Measurements from ENCODE around the gene LBHD2. TPM values are rescaled to one million over a fixed set of nuclear protein-coding genes. Genes with fewer than 3 reads are reported as not detected.

Gene LBHD2
- total RNA-seq, 1 donor from 2014 or later = not detected

- Mint-ChIP-seq H3K36me3 (ENCODE audit: low read depth, unreplicated experiment) (no peaks in the 10 kb centered on the region), H3K4me1 (ENCODE audit: unreplicated experiment) (no peaks in the 10 kb centered on the region), H3K9me3 (ENCODE audit: unreplicated experiment) (no peaks in the 10 kb centered on the region), H3K27ac (ENCODE audit: unreplicated experiment) (no peak overlapping the region), H3K27me3 (ENCODE audit: unreplicated experiment) (peaks cover 2% of the 10 kb centered on the region), H3K4me3 (ENCODE audit: unreplicated experiment) (no peak overlapping the region)
- TF ChIP-seq CTCF (IDR thresholded peaks at IDR 0.05; ENCODE audit: unreplicated experiment) = peak; percentile 63
- peak; percentile 66 for DNase-seq (ENCODE audit: low spot score)
Observed at GRCh38 chr14:103078420-103078749, 5.6 kb upstream of the LBHD2 start.

GRCh38 chr14:103078860-103079587 lies 5.0 kb upstream of the LBHD2 start:
- Mint-ChIP-seq H3K27ac (ENCODE audit: unreplicated experiment) (no peak overlapping the region), H3K9me3 (ENCODE audit: unreplicated experiment) (no peaks in the 10 kb centered on the region), H3K4me3 (ENCODE audit: unreplicated experiment) (no peak overlapping the region), H3K36me3 (ENCODE audit: low read depth, unreplicated experiment) (no peaks in the 10 kb centered on the region), H3K27me3 (ENCODE audit: unreplicated experiment) (peaks cover 4% of the 10 kb centered on the region), H3K4me1 (ENCODE audit: unreplicated experiment) (no peaks in the 10 kb centered on the region)
- TF ChIP-seq CTCF (IDR thresholded peaks at IDR 0.05; ENCODE audit: unreplicated experiment) = no peak
- DNase-seq (ENCODE audit: low spot score) = no peak

GRCh38 chr14:103081951-103082350 lies 2.1 kb upstream of the LBHD2 start:
- no peak for DNase-seq (ENCODE audit: low spot score)
- H3K9me3 Mint-ChIP-seq (ENCODE audit: unreplicated experiment) = no peaks in the 10 kb centered on the region
- no peaks in the 10 kb centered on the region for H3K4me1 Mint-ChIP-seq (ENCODE audit: unreplicated experiment)
- no peak overlapping the region for H3K27ac Mint-ChIP-seq (ENCODE audit: unreplicated experiment)
- no peak overlapping the region for H3K4me3 Mint-ChIP-seq (ENCODE audit: unreplicated experiment)
- H3K27me3 Mint-ChIP-seq (ENCODE audit: unreplicated experiment) = peaks cover 5% of the 10 kb centered on the region
- no peaks in the 10 kb centered on the region for H3K36me3 Mint-ChIP-seq (ENCODE audit: low read depth, unreplicated experiment)
- no peak for TF ChIP-seq CTCF (IDR thresholded peaks at IDR 0.05; ENCODE audit: unreplicated experiment)

GRCh38 chr14:103085106-103086091 lies 1.4 kb downstream of the LBHD2 start:
- peak; percentile 57 for TF ChIP-seq CTCF (IDR thresholded peaks at IDR 0.05; ENCODE audit: unreplicated experiment)
- DNase-seq (ENCODE audit: low spot score) = peak; percentile 57
- Mint-ChIP-seq H3K27ac (ENCODE audit: unreplicated experiment) (no peak overlapping the region), H3K9me3 (ENCODE audit: unreplicated experiment) (no peaks in the 10 kb centered on the region), H3K4me3 (ENCODE audit: unreplicated experiment) (no peak overlapping the region), H3K4me1 (ENCODE audit: unreplicated experiment) (no peaks in the 10 kb centered on the region), H3K36me3 (ENCODE audit: low read depth, unreplicated experiment) (no peaks in the 10 kb centered on the region), H3K27me3 (ENCODE audit: unreplicated experiment) (peaks cover 7% of the 10 kb centered on the region)
